Neural cell (in vitro differentiated cells): Measurements from ENCODE around the gene B9D1. TPM values are rescaled to one million over a fixed set of nuclear protein-coding genes. Genes with fewer than 3 reads are reported as not detected.

Experiments used
- H2AFZ ChIP-seq: fragments of 200-600, 300-800 bp; sonication (generic), shearing (Covaris generic); 2 replicates; pipeline ENCODE4 v1.6.0; 2014; ENCODE audit warnings: low read depth, mild to moderate bottlenecking, antibody characterized with exemption, low read length, moderate library complexity
- H3F3A ChIP-seq: fragments of 200-600 bp; shearing (Covaris generic); 2 replicates; pipeline ENCODE4 v1.6.1; 2016; ENCODE audit warnings: mild to moderate bottlenecking, moderate library complexity, mixed read lengths, antibody characterized with exemption, low read length; ENCODE audit not compliant: insufficient read depth, poor library complexity, severe bottlenecking
- H3K27ac ChIP-seq: fragments of 200-600, 300-800 bp; sonication (generic), shearing (Covaris generic); 2 replicates; pipeline ENCODE4 v1.5.1; 2014; ENCODE audit warnings: mild to moderate bottlenecking, low read length, moderate library complexity
- H3K27me3 ChIP-seq: fragments of 300-800, 200-600 bp; sonication (generic), shearing (Covaris generic); 2 replicates; pipeline ENCODE4 v1.6.0; 2014; ENCODE audit warnings: mild to moderate bottlenecking, low read depth, low read length, moderate library complexity; ENCODE audit not compliant: insufficient read depth
- H3K36me3 ChIP-seq: fragments of 300-800, 200-600 bp; sonication (generic), shearing (Covaris generic); 2 replicates; pipeline ENCODE4 v1.5.1; 2014; ENCODE audit warnings: mild to moderate bottlenecking, antibody characterized with exemption, low read length, moderate library complexity; ENCODE audit not compliant: insufficient read depth
- H3K4me2 ChIP-seq: fragments of 300-800, 200-600 bp; sonication (generic), shearing (Covaris generic); 2 replicates; pipeline ENCODE4 v1.6.0; 2014; ENCODE audit warnings: mild to moderate bottlenecking, low read length
- H3K4me3 ChIP-seq: fragments of 300-800, 200-600 bp; sonication (generic), shearing (Covaris generic); 2 replicates; pipeline ENCODE4 v1.5.1; 2014; ENCODE audit warnings: mild to moderate bottlenecking, low read length, moderate library complexity
- H3K79me2 ChIP-seq: fragments of 200-600 bp; shearing (Covaris generic); replicated peaks from 2 replicates; pipeline ENCODE4 v1.6.0; 2014; ENCODE audit warnings: mild to moderate bottlenecking, low read length, moderate library complexity; ENCODE audit not compliant: insufficient read depth
- H3K9ac ChIP-seq: fragments of 300-800, 200-600 bp; sonication (generic), shearing (Covaris generic); 2 replicates; pipeline ENCODE4 v1.6.1; 2016; ENCODE audit warnings: mild to moderate bottlenecking, low read length, mixed read lengths
- H3K9me2 ChIP-seq: fragments of 200-600 bp; shearing (Covaris generic); 2 replicates; pipeline ENCODE4 v1.6.1; 2016; ENCODE audit warnings: mild to moderate bottlenecking, low read length, mixed read lengths; ENCODE audit not compliant: insufficient read depth
- H3K9me3 ChIP-seq: fragments of 200-600, 300-800 bp; sonication (generic), shearing (Covaris generic); 2 replicates; pipeline ENCODE4 v1.6.1; 2016; ENCODE audit warnings: mild to moderate bottlenecking, mixed run types, low read length, moderate library complexity, mixed read lengths
- H4K20me1 ChIP-seq: fragments of 200-600 bp; shearing (Covaris generic); 2 replicates; pipeline ENCODE4 v1.6.1; 2016; ENCODE audit warnings: mild to moderate bottlenecking, mixed run types; ENCODE audit not compliant: insufficient read depth
- CTCF ChIP-seq: fragments of 450-650 bp; IDR thresholded peaks from 2 replicates; pipeline ENCODE4 v1.5.1; 2014; ENCODE audit warnings: antibody characterized with exemption, mild to moderate bottlenecking, moderate library complexity; ENCODE audit not compliant: poor library complexity, severe bottlenecking
- EP300 ChIP-seq: fragments of 450-650 bp; conservative IDR thresholded peaks from 2 replicates; pipeline ENCODE4 v1.6.1; 2014; ENCODE audit warnings: antibody characterized with exemption, mild to moderate bottlenecking, moderate library complexity; ENCODE audit not compliant: poor library complexity, severe bottlenecking
- EZH2 ChIP-seq: fragments of 200-600, 300-800 bp; shearing (Covaris generic), sonication (generic); IDR thresholded peaks from 2 replicates; pipeline ENCODE4 v1.6.1; 2014; ENCODE audit warnings: antibody characterized with exemption, low read length, borderline replicate concordance, mild to moderate bottlenecking; ENCODE audit not compliant: insufficient read depth, poor library complexity, severe bottlenecking
- MXI1 ChIP-seq: fragments of 450-650 bp; conservative IDR thresholded peaks from 2 replicates; pipeline ENCODE4 v1.6.1; 2014; ENCODE audit warnings: antibody characterized with exemption, mild to moderate bottlenecking; ENCODE audit not compliant: poor library complexity, severe bottlenecking
- POLR2AphosphoS5 ChIP-seq: IDR thresholded peaks from 2 replicates; pipeline ENCODE4 v1.6.1; 2012
- RAD21 ChIP-seq: fragments of 450-650 bp; conservative IDR thresholded peaks from 2 replicates; pipeline ENCODE4 v1.6.1; 2014; ENCODE audit warnings: antibody characterized with exemption, mild to moderate bottlenecking, moderate library complexity
- REST ChIP-seq: IDR thresholded peaks from 2 replicates; pipeline ENCODE4 v1.6.1; 2012; ENCODE audit warnings: borderline replicate concordance
- SMC3 ChIP-seq: fragments of 450-650 bp; conservative IDR thresholded peaks from 2 replicates; pipeline ENCODE4 v1.6.1; 2014; ENCODE audit warnings: antibody characterized with exemption, mild to moderate bottlenecking, moderate library complexity; ENCODE audit not compliant: poor library complexity
- TAF1 ChIP-seq: IDR thresholded peaks from 2 replicates; pipeline ENCODE4 v1.6.1; 2012; ENCODE audit warnings: low read depth
- polyA plus RNA-seq: library from polyadenylated mRNA; depleted of rRNA; stranded (reverse); fragments of >200 nt; gene quantifications from 2 replicates; pipeline ENCODE4 v1.2.3, GENCODE V29; 2014

Gene B9D1
- polyA plus RNA-seq, 1 donor from 2014 or later = 32.0 TPM

- no peak overlapping the region for H3K9ac ChIP-seq
- no peak for TF ChIP-seq CTCF
- TF ChIP-seq REST = no peak
- TF ChIP-seq RAD21 = no peak
- no peak for TF ChIP-seq TAF1
- TF ChIP-seq EP300 = no peak
- no peak for TF ChIP-seq SMC3
- TF ChIP-seq POLR2AphosphoS5 = no peak
- TF ChIP-seq MXI1 = no peak
- no peak for TF ChIP-seq EZH2
- H3K27me3 ChIP-seq = no peaks in the 10 kb centered on the region
- H3K4me2 ChIP-seq = no peak overlapping the region
- no peaks in the 10 kb centered on the region for H3K36me3 ChIP-seq
- H3F3A ChIP-seq = no peaks in the 10 kb centered on the region
- H3K9me2 ChIP-seq = no peaks in the 10 kb centered on the region
- H3K9me3 ChIP-seq = no peaks in the 10 kb centered on the region
- no peak overlapping the region for H3K27ac ChIP-seq
- H3K79me2 ChIP-seq = no peaks in the 10 kb centered on the region
- H2AFZ ChIP-seq = no peak overlapping the region
- no peaks in the 10 kb centered on the region for H4K20me1 ChIP-seq
- H3K4me3 ChIP-seq = no peak overlapping the region
These were observed 18.0 kb downstream of the B9D1 start for GRCh38 chr17:19344311-19345066.

- H3K9me2 ChIP-seq = no peaks in the 10 kb centered on the region
These were observed 18.8 kb downstream of the B9D1 start for GRCh38 chr17:19343671-19344151.

More at GRCh38 chr17:19343671-19344151, 18.8 kb downstream of the B9D1 start:
- Histone ChIP-seq H3K4me2 (no peak overlapping the region), H3K27me3 (no peaks in the 10 kb centered on the region), H3K9ac (no peak overlapping the region), H3K27ac (no peak overlapping the region), H3K79me2 (no peaks in the 10 kb centered on the region), H3K9me3 (no peaks in the 10 kb centered on the region), H4K20me1 (no peaks in the 10 kb centered on the region), H3K36me3 (no peaks in the 10 kb centered on the region), H3K4me3 (no peak overlapping the region), H3F3A (no peaks in the 10 kb centered on the region), H2AFZ (no peak overlapping the region)
- TF ChIP-seq EP300 (no peak), EZH2 (no peak), MXI1 (no peak), RAD21 (no peak), TAF1 (no peak), CTCF (no peak), SMC3 (no peak), REST (no peak), POLR2AphosphoS5 (no peak)
